Effector CD8-positive, alpha-beta T cell (primary cell): ENCODE measurements around the gene SHISA9.
"Not testable (repeated sequence)": the region's sequence is repeated elsewhere in the genome, so short reads cannot be mapped to it uniquely, and the experiment has no call there.

ENCODE experiments used
- DNase-seq: peaks from one replicate; lab custom pipeline; 2025; lab: John Stamatoyannopoulos, UW

The SHISA9 gene

GRCh38 chr16:12900156-12900555, 1.2 kb upstream of the SHISA9 start:
- DNase-seq: no peak

DNA sequence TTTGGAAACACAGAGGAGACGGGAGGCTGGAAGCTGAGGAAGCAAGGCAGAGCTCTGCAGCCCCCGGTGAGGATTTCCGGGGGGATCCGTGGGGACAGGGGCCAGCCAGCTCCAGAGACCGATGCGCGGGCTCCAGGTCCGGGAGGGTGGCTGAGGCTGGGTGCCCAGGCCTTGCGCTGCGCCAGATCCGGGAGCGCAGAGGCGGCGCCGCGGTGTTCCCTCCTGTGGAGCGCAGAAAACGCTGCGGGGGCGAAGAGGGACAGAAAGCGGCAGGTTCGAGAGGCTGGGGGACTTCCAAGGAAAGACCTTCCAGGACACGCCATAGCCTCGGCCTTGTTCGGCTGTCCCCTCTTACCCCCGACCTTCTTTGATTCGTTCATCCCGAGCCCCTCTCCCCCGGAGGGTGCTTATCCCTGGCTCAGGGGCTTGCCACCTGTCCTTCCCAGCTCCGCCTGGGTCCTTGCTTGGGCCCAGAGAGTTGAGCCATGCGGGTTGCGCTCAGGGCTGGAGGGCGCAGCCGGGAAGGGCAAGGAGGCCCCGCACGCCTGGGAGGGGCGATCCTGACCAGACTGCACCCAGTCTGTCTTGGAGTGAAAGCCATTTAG, 697 bp upstream of the SHISA9 start:
- DNase-seq: no peak

DNA sequence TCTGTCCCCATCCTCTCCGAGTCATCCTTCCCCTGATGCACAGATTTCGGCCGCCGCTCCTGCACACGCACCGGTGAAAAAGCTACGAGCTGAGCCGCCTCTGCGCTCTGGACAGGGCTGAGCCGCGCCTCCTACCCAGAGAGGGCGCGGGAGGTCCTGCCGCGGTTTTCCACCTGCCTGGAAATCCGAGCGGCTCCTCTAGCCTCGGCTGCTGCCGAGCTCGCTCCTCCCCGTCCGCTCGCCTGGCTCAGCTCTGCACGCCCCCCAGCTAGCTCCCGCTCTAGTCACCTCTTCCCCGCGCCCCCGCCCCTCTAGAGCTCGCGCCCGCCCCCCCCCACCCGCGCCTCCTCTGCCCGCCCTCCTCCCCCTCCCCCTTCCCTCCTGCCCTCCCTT, 198 bp upstream of the SHISA9 start:
- DNase-seq: no peak

DNA sequence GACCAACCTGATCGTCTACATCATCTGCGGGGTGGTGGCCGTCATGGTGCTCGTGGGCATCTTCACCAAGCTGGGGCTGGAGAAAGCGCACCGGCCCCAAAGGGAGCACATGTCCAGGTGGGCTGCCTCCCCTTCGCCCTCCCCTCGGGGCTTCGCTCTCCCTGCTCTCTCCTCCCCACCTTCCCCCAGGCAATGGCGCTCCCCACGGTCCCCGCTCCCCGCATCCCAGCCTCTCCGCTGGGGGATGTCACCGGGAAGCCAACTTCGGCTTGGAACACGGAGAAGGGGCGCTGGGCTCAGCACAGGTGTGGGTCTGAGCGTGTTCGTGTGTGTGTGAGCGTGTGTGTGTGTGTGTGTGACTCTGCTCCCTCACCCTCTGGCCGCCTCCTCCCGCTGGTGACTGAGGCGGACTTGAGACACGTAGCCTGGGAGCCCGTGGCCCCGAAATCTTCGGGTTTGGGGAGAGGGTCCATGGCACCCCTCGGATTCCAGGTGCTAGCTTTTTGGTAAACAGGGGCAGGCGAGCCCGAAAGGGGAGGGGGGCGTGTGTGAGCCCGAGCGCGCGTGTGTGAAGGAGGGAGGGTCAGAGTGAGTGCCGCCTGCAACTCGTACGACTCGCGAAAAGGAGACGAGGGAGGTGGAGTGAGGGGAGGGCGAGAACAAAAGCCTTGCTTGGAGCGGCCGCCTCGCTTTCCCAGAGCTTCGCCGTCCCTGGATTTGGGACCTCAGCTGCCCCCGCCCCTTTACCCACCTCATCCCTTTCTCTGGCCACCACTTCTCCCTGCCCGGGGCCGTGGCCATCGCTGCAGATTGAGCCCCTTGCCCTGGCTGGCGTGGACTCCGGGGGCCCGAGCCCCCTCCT, 1.3 kb downstream of the SHISA9 start:
- DNase-seq: no peak

GRCh38 chr16:12903407-12904328, 2.3 kb downstream of the SHISA9 start:
- no peak for DNase-seq

- no peak for DNase-seq
These were observed 2.9 kb downstream of the SHISA9 start for GRCh38 chr16:12904329-12904671.

GRCh38 chr16:12906271-12906670, 4.9 kb downstream of the SHISA9 start:
- no peak for DNase-seq

GRCh38 chr16:12906765-12907516, 5.5 kb downstream of the SHISA9 start:
- no peak for DNase-seq

GRCh38 chr16:12907670-12908233, 6.4 kb downstream of the SHISA9 start:
- no peak for DNase-seq

- DNase-seq: no peak
These were observed 15.8 kb downstream of the SHISA9 start for GRCh38 chr16:12917246-12917645.

DNA sequence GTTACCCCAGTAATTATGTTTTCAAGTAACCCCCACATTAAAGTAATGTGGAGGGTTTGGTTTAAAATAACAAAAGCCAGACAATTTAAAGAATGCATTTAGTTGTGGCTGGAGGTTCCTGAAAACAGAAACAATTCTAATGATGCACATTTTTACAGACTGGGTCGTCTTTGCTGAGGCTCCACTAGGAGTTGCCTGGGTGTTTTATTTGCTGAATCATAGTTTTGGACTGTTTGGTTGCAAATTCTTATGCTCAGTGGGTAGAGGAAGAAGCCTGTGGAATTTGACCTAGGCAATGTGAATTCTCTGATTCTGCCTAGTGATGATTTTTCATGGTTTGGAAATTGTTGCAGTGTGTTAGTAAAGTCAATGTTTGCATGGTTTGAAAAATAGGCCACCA, 16.3 kb downstream of the SHISA9 start:
- no peak for DNase-seq

DNA sequence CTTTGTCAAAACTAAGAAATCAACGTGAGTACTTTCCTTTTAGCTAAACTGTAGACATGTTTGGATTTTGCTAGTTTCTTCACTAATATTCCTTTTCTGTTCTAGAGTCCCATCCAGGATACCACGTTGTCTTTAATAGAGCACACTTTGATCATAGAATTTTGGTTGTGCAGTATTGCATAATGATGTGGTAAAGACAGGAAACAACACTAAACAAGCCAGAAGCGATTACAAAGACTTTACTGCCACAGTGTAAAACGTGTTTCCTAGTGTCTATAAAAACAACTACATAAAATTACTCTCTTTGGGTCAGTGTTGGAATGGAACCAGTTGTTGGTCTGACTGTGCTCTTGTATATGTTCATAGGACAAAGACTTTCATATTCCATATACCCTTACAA, 19.3 kb downstream of the SHISA9 start:
- no peak for DNase-seq

- not testable (repeated sequence) for DNase-seq
These were observed 22.2 kb downstream of the SHISA9 start for GRCh38 chr16:12923640-12924039.

DNA sequence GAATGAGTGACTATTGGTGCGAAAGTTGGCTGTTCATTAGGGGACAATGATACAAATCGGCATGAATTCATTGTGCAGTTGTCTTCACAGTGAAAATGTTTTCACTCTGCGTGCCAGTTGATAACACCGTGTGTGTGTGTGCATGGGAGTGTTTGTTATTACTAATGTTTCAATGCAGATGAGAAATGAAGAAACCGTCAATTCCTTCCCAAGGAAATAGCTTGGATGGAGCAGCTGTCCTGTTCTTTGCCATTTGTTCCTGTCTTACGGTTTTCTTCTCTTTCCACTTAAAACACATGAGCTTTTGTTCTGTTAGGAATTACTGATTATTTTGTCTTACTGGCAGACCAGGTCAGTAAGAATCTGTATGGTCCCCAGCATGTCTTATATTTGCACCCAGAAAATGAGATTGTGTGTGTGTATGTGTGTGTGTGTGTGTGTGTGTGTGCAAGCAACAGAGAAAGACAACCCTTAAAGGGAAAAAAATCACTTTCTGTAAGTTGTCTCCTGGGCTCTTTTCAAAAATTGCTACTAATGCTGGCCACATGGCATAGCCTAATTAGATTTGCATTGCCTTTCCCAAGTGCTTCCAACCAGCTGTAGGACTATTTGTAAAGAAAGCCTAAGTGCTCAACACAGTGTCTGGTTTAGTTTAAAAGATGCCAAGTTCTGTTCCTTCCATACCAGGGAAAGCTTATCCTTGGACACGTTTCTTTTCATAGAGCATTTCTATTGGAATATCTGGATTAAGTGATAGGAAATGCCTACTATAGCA, 23.8 kb downstream of the SHISA9 start:
- DNase-seq: no peak

DNA sequence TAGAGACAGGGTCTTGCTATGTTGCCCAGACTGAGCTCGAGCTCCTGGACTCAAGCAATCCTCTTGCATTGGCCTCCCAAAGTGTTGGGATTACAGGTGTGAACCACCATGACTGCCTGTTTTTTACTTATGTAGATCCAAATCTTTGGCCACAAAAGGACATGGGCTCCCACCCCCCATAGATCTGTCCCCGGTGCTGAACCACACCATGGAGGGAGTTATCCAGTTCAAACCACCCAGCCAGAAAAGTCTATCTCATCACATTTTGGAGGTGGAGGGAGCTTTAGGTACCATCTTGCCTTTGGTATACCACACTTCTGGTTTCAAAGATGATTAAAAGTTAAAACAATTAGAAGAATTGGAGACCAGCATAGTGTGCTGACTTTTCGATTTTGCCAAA, 26.2 kb downstream of the SHISA9 start:
- no peak for DNase-seq

DNA sequence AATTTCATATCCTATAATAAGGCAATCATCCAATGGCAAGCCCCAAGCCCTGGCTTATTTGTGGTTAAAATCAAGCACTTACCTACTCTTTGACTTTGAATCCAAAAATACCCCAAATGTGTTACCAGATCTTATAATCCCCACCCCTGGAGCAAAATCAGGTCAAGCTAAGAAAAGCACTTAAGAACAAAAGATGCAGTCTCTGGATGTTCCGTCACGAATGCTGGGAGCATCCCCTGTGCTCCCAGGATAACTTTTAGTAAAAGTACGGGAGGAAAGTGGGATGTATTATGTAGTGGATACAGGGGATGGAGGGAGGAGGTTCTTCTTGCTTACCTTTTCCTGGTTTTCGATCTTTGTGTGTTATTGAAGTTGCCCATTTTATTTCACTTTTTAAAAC, 29.5 kb downstream of the SHISA9 start:
- DNase-seq: no peak

DNA sequence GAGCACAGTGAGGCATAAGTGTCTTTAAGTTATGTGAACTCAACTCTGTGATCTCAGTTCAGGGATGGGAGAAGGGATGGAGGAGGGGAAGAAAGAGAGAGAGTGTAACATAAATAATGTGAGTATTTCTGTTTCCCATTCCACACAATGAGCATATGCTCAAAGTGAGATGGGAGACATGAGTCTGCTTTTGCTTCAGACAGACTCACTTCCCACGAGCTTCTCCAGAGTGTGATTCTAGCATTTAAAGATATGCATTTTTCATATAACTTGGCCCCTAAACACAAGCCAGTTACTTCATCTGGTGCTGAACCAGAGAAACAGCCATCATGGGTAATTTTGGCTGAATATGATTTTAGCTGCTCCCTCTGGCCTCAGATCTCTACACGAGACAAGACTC, 35.0 kb downstream of the SHISA9 start:
- DNase-seq: no peak

GRCh38 chr16:12941896-12942295, 40.5 kb downstream of the SHISA9 start:
- DNase-seq: no peak

DNA sequence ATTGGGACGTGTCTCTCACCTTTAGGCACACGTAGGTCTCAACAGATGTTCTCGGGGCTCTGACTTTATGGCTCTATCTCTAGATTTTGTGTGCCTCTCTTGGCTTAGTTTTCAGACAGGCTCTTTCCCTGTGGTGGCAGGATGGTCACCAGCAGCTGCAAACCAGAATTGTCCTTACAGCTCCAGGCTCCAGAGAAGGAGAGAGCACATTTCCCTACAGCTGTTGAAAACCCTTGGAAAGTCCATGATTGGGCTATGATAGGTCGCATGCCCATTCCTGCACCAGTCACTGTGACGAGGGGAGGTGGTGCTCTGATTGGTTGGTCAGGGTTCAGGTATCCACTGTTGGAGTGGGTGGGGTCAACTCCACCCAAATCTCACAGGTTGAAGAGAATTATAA, 41.5 kb downstream of the SHISA9 start:
- no peak for DNase-seq

DNA sequence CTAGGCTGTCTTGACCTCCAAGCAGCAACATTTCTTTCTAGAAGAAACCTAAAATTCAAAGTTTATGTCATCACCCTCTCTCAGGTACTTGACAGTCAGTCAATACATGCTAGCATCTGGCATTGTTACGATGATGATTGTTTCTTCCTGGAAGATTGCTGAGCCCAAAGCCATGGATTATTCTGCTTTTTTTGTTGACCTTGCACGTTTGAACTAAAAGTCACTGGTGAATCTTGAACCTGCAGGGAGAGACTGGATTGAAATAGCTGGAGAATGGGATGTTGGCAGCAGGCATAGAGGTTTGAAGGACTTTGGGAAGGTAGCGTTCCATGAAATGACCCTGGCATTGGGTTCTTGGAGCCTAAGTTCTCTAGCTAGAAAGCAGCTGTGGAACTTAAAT, 42.9 kb downstream of the SHISA9 start:
- DNase-seq: no peak

DNA sequence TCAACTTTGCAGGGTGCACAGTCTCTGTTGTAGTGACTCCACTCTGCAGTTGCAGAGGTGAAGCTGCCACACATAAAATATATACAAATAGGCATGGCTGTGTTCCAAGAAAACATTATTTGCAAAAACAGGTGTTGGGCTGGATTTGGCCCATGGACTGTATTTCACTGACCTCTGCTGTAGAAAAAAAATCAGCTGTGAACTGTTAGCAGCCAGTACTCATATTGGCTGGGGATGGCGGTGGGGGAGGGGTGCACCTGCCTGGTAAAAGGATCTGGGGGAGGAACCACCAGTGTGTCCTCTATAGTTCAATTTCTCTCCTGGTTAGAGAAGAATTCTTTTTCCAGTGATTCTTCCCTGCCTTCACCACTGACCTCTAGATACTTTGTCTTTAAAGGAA, 50.0 kb downstream of the SHISA9 start:
- DNase-seq: no peak
